Glomerular visceral epithelial cell (primary cell): ENCODE measurements around the gene MTRFR.
"Not testable (repeated sequence)": the region's sequence is repeated elsewhere in the genome, so short reads cannot be mapped to it uniquely, and the experiment has no call there.

Experiments used
- DNase-seq: peaks from one replicate; pipeline ENCODE4 v3.0.0-alpha.2; 2016; ENCODE audit errors: extremely low spot score

Gene MTRFR

GRCh38 chr12:123232807-123233504, at the start of gene MTRFR, which contains the start of gene MPHOSPH9:
MTRFR (plus strand) TSS chr12:123233436; CDS start chr12:123253675, 20,239 bp downstream.
MPHOSPH9 (minus strand) TSS chr12:123233141; CDS start chr12:123230364, 2,777 bp downstream.
- peak; percentile 100 for DNase-seq

DNA sequence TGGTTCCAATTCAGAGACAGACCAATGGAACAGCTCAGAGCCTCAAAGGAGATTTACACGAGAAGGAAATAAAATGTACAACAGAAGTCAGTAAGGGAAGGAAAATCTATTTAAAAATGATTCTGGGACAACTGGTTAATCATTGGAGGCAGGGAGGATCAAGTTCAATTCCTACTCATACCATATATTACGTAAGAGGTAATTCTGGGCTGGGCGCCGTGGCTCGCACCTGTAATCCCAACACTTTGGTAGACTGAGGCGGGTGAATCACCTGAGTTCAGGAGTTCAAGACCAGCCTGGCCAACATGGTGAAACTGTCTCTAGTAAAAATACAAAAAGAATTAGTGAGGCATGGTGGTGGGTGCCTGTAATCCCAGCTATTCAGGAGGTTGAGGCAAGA, 45.6 kb upstream of the MTRFR start:
- DNase-seq: no peak

GRCh38 chr12:123199936-123200335, 33.3 kb upstream of the MTRFR start:
- DNase-seq: no peak

DNA sequence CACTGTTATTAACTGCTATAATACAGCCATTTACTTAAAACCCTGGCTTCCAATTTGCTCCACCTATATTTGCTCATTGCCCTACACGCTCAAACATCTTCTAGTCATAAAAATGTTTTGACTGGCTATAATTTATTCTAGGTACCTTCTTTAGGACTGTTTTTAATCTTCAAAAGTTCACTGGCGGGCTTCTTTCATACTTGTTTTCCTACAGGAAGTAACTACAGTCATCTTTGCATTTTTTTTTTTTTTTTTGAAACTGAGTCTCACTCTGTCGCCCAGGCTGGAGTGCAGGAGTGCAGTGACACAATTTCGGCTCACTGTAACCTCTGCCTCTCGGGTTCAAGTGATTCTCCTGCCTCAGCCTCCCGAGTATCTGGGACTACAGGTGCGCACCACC, 32.8 kb upstream of the MTRFR start:
- no peak for DNase-seq

DNA sequence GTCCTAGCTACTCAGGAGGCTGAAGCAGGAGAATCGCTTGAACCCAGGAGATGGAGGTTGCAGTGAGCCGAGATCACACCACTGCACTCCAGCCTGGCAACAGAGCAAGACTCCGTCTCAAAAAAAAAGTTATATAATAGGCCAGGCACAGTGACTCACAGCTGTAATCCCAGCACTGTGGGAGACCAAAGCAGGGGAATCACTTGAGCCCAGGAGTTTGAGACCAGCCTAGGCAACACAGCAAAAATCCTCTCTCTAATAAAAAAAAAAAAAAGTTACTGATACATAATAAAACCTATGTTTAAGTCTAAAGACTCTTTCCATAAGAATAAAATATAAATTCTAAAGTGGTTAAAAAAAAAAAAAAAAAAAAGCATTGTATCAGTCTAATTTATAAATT, 26.4 kb upstream of the MTRFR start:
- DNase-seq: not testable (repeated sequence)

DNA sequence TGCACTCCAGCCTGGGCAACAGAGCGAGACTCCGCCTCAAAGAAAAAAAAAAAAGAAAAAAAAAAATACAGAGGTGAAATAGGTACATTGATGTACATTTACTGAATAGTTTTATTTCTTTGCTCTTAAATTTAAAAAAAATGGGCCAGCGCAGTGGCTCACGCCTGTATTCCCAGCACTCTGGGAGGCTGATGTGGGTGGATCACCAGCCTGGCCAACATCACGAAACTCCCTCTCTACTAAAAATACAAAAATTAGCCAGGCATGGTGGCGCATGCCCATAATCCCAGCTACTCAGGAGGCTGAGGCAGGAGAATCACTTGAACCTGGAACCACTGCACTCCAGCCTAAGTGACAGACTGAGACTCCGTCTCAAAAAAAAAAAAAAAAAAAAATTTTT, 25.4 kb upstream of the MTRFR start:
- not testable (repeated sequence) for DNase-seq

DNA sequence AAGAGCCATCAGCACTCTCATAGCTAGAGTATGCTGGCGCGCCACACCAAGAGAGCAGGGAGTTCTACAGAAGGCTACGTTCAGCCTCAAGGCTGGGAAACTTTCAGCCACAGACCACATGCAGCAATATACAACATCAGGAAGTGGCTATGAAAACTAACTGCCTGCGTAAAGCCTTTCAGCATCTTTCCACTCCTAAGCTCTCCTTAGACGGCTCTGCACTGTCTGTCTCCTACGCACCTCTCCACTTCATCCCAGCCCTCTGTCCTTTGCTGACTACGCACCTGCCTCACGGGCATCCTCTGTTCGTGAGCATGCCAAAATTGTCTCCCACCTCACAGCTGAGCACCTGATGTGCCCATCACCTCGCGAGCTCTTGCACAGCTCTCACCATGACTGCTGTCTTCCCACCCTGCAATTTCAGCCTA, 10.0 kb upstream of the MTRFR start:
- DNase-seq: no peak

- DNase-seq: no peak
These were observed 7.8 kb upstream of the MTRFR start for GRCh38 chr12:123225443-123225842.

DNA sequence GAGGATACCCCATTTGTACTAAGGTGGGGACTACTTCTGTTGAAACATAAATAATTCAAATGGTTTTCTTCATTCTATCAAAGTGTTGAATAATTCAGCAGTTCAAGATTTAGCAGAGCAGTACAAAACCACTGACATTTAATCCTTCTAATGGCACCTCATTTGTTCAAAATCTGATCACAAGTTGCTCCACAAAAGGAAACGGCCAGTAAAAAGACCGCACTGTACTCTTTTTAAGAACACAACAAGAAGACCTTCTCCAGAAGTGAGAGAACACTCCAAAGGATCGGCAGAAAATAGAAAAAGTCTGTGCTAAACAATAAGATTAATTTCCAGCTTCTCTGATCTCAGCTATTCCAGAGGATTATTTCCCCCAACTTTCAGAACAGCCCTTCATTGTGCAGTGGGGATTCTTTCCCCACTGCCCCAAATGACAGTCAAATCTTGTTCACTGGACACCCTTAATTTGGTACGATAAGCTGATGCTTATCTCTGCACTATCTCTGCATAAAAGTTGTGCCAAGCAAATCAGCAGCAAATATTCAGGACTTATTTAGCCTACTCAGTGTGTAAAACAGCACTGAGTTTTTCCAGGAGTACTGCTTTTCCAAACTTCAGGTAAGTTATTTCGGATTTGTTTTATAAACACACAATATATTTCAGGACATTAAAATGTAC, 5.5 kb upstream of the MTRFR start:
- DNase-seq: no peak

GRCh38 chr12:123229051-123229450, 4.2 kb upstream of the MTRFR start:
- no peak for DNase-seq

DNA sequence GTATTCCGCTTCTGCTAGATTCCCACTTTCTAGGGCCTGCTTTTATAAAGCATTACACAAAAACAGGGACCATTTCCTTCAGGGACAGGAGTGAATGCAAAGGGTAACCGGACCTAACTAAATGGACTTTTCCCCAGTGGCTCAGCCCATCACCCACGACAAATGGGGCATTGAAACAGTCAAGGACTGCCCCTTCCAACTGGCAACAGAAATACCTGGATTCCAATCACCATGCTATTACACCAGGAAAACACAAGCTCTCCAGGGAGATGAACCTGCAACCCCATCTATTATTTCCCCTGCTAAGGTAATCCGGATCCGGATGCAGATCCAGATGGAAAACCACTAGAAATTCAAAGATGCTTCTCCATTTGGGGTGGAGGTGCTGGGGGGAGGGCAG, 1.3 kb upstream of the MTRFR start:
- no peak for DNase-seq

DNA sequence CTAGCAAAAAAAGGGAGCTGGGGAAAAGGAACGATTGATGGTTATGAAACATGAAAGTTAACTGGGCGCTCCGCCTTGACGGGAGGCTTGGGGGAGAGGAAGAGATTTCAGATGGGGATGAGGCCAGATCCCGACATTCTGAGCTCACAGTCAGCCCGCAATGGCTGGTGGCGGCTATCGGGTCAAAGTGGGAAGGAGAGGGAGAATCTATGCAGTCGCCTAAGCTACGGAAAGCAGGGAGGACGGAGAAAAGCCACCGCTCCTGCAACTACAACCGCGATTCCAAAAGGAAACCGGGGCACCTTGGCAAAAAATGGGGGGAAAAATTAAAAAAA, 797 bp upstream of the MTRFR start:
- no peak for DNase-seq

GRCh38 chr12:123233505-123234308, 471 bp downstream of the MTRFR start:
- DNase-seq: no peak

GRCh38 chr12:123237646-123238329, 4.6 kb downstream of the MTRFR start:
- DNase-seq: peak; percentile 61

DNA sequence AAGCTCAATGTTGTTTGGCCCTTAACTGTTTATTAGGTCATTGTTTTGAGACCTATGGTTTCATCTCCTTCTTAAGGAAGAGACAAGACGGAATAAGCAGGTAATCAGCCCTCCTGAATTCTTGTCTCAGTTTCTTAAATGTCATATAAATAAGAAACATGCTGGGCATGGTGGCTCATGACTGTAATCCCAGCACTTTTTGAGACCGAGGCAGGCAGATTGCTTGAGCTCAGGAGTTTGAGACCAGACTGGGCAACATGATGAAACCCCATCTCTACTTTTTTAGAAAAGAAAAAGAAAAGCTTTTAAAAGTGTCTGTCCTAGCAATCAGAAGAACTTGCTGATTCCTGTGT, 5.1 kb downstream of the MTRFR start:
- no peak for DNase-seq

- no peak for DNase-seq
These were observed 5.7 kb downstream of the MTRFR start for GRCh38 chr12:123238961-123239360.

DNA sequence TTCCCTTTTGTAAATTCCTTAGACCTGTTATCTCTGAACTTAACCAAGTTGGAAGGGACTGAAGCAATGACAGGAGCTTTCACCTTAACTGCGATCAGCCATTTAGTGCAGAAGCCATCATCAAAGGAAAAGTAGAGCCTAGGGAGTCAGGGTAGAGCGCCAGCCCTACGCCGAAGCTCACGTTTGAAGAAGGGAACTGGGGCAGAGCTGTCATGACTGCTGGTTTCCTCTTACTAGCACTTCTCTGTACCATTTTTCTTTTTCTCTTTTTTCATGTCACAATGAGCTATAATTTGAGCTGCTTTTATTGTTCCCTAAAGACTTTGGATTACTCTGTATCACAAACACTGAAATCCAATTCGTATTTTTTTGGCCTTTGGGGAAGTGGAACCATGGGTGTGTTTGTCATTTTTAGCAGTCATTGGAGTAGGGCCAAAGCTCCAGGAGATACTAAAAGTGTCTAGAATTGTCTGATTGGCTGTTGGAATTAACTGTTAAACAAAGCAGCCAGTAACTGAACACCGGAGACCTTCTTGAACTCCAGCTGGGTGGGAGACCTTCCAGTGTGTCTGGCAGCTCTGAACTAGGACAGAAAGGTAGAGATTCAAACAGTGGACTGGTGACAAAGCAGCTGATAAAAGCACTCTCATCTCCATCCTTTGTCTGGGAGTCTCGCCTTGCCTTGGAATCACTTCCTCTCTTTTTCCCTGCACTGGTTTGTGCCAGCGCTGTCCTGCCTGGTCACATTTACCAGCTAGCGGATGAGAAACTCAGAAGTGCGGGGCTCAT, 9.1 kb downstream of the MTRFR start:
- no peak for DNase-seq

DNA sequence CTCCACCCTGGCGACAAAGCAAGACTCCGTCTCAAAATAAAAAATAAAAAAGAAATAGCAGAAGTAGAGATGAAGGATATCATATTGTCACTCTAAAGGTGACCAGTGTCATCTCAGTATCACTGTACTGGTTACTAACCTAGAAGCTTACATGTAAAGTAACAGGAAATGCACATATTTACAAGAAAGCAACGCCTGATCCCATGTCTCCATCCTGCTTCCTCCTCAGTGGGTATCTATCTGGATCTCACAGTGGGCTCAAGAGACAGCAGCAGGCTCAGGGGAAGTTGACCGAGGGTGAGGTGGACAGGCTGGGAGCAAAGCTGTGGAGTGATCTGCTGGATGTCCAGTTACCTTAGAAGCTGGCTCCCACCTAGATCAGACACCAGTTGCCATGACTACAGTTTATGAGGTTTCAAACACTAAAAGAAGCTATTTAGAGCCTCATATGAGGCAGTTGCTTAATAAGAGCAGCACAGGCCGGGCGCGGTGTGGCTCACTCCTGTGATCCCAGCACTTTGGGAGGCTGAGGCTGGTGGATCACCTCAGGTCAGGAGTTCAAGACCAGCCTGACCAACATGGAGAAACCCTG, 10.5 kb downstream of the MTRFR start:
- no peak for DNase-seq

GRCh38 chr12:123245678-123246077, 12.4 kb downstream of the MTRFR start:
- no peak for DNase-seq

DNA sequence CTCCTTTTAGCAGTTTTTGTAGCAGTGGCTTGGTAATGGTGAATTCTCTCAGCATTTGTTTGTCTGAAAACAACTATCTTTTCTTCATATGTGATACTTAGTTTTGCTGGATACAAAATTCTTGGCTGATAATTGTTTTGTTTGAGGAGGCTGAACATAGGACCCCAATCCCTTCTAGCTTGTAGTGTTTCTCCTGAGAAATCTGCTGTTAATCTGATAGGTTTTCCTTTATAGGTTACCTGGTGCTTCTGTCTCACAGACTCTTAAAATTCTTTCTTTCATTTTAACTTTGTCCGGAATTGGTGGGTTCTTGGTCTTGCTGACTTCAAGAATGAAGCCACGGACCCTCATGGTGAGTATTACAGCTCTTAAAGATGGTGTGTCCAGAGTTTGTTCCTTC, 14.9 kb downstream of the MTRFR start:
- DNase-seq: not testable (repeated sequence)
